PFSK-1 (cell line): ENCODE results near the gene NAT8L.

ENCODE experiments used
- POLR2AphosphoS5 ChIP-seq: IDR thresholded peaks from 2 replicates; pipeline ENCODE4 v1.6.1; 2012; ENCODE audit warnings: low read depth, mild to moderate bottlenecking, control low read depth, low read length, moderate library complexity
- SIN3A ChIP-seq: IDR thresholded peaks from 2 replicates; pipeline ENCODE4 v1.6.1; 2012; ENCODE audit warnings: mild to moderate bottlenecking, low read length, moderate library complexity, borderline replicate concordance; ENCODE audit not compliant: insufficient read depth
- TAF1 ChIP-seq: IDR thresholded peaks from 2 replicates; pipeline ENCODE4 v1.6.1; 2012; ENCODE audit warnings: low read length, control low read depth, borderline replicate concordance; ENCODE audit not compliant: insufficient read depth

DNA sequence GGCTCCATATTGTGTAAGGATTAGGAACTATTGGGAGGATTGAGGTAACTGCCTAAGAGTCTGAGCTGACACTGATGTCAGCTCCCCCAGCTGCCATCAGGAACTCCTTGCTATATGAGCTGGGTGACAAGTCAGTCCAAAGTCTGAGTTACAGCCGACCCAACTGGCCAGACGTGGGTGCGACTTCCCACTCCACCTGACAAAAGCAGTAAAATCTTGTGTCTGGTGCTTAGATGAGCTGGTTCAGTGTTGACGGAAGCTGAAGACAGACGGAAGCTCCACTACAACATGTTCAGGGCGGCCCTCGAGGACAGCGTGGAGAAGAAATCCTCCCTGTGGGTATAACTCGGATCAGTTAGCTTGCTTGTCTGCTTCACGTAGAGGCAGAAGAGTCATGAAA is 22.8 kb upstream of the NAT8L start:
- TF ChIP-seq TAF1: no peak
- TF ChIP-seq SIN3A: no peak
- no peak for TF ChIP-seq POLR2AphosphoS5
